ENCODE data around the gene ARHGAP26. TPM values are rescaled to one million over a fixed set of nuclear protein-coding genes. Genes with fewer than 3 reads are reported as not detected.

Gene ARHGAP26
- total and polyA plus RNA-seq, 4 experiments from 2014 or later, result 2.0 to 22.7 (median 17.3) TPM

GRCh38 chr5:142888469-142889085, 118.4 kb downstream of the ARHGAP26 start:
- intact Hi-C loops (cut with micrococcal nuclease), result loop anchor here (1.0 to 2.0 kb wide), 4 partner anchors 140 to 278 kb away; no protein-coding TSS in a partner anchor
- ChIA-PET POLR2A (ENCODE audit: partially characterized antibody) (interaction anchor here (0.7 to 1.9 kb wide), 3 partner anchors 139 to 176 kb away, joined by 3 to 5 read pairs (median 3); no protein-coding TSS in a partner anchor), CTCF (ENCODE audit: partially characterized antibody) (interaction anchor here (0.6 to 18.3 kb wide), 35 partner anchors 9 to 1299 kb away, joined by 3 to 354 read pairs (median 4); partner anchors contain the start of gene ARHGAP26)
- Mint-ChIP-seq H3K27ac (peak overlapping the region in 1 of 7 donors; percentile 39), H3K4me3 (no peak overlapping the region), H3K9me3 (no peaks in the 10 kb centered on the region), H3K4me1 (peaks cover 0 to 4% (median under 1%) of the 10 kb centered on the region in 4 donors), H3K36me3 (peaks cover 0 to 10% of the 10 kb centered on the region in 2 donors), H3K27me3 (no peaks in the 10 kb centered on the region)
- peak in 4 of 5 donors; percentile 13 to 26 (median 20) for DNase-seq
- H3K4me3 ChIP-seq (ENCODE audit: low read length in 2 of 2), result no peak overlapping the region
- no peaks in the 10 kb centered on the region for H3K36me3 ChIP-seq (ENCODE audit: insufficient read depth, low read length)
- H3K4me1 ChIP-seq (ENCODE audit: insufficient read depth, low read length), result no peaks in the 10 kb centered on the region
- H3K9me3 ChIP-seq (ENCODE audit: control insufficient read depth in 1 of 2, low read length in 2 of 2), result no peaks in the 10 kb centered on the region
- H3K27ac ChIP-seq (ENCODE audit: low read depth, low read length), result no peak overlapping the region
- H3K27me3 ChIP-seq (ENCODE audit: insufficient read depth, low read length), result no peaks in the 10 kb centered on the region

DNA sequence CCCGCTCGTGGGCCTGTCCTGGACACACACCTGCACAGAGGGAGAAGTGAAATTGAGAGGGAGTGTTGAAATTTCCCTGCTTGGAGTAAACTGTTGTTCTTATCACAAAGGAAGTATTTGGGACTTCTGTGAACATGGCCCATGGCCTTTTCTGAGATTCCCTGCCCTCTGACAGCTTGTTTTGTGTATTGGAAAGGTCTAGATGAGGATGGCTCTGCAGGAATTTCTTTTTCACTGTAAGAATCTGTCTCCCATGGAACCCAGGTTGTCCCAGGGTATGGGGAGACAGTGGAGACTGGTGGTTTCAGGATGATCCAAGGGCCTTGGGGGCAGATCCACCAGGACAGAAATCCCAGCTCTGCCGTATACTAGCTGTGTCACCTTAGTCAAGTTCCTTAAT, 121.8 kb downstream of the ARHGAP26 start:
- Mint-ChIP-seq H3K27me3 (no peaks in the 10 kb centered on the region), H3K9me3 (no peaks in the 10 kb centered on the region), H3K27ac (no peak overlapping the region), H3K4me1 (peaks cover 0 to 3% (median 0%) of the 10 kb centered on the region in 4 donors), H3K36me3 (peaks cover 10 to 14% of the 10 kb centered on the region in 2 donors), H3K4me3 (no peak overlapping the region)
- no peak for DNase-seq
- Histone ChIP-seq H3K36me3 (ENCODE audit: insufficient read depth, low read length) (no peaks in the 10 kb centered on the region), H3K9me3 (ENCODE audit: control insufficient read depth in 1 of 2, low read length in 2 of 2) (no peaks in the 10 kb centered on the region), H3K27me3 (ENCODE audit: insufficient read depth, low read length) (no peaks in the 10 kb centered on the region), H3K4me1 (ENCODE audit: insufficient read depth, low read length) (no peaks in the 10 kb centered on the region), H3K4me3 (ENCODE audit: low read length in 2 of 2) (no peak overlapping the region), H3K27ac (ENCODE audit: low read depth, low read length) (no peak overlapping the region)
- CTCF ChIA-PET (ENCODE audit: partially characterized antibody), result interaction anchor here (1.2 to 18.3 kb wide), 3 partner anchors 10 to 179 kb away, joined by 4 to 354 read pairs (median 11); no protein-coding TSS in a partner anchor
- intact Hi-C loops (cut with micrococcal nuclease), result no loop called here
- POLR2A ChIA-PET (ENCODE audit: partially characterized antibody), result interaction anchor here (1.1 kb wide), 1 partner anchor 122 kb away, joined by 3 read pairs; the partner anchor contains the start of gene ARHGAP26

GRCh38 chr5:142894315-142894714, 124.1 kb downstream of the ARHGAP26 start:
- Mint-ChIP-seq H3K4me1 (no peaks in the 10 kb centered on the region), H3K27ac (no peak overlapping the region)

DNA sequence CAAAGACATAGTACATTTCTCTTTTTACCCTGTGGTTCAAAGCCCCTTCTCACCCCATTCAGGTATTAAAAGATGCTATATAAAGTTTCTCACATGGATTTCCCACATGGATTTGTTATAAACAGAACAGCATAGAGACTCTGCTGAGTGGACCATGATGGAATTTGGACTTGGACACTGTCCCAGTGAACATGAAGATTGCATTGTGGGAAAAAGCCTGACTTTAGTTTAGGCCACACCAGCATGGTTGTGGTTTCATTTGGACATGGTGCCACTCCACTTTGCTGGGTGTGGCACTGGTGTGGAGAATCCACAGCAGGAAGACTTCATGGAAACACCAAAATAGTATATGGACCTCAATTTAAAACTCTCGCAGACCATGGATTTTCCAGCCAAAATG, 124.6 kb downstream of the ARHGAP26 start:
- POLR2A ChIA-PET (ENCODE audit: partially characterized antibody), result no interaction called here
- DNase-seq, result no peak

More at GRCh38 chr5:142894315-142894714, 124.1 kb downstream of the ARHGAP26 start:
- no peak overlapping the region for H3K27ac ChIP-seq (ENCODE audit: low read depth, low read length)
- DNase-seq, result no peak
- H3K36me3 ChIP-seq (ENCODE audit: insufficient read depth, low read length), result no peaks in the 10 kb centered on the region
- intact Hi-C loops (cut with micrococcal nuclease), result no loop called here
- no peaks in the 10 kb centered on the region for H3K9me3 Mint-ChIP-seq
- H3K4me1 ChIP-seq (ENCODE audit: insufficient read depth, low read length), result no peaks in the 10 kb centered on the region
- H3K9me3 ChIP-seq (ENCODE audit: control insufficient read depth in 1 of 2, low read length in 2 of 2), result no peaks in the 10 kb centered on the region
- CTCF ChIA-PET (ENCODE audit: partially characterized antibody), result no interaction called here
- no peaks in the 10 kb centered on the region for H3K27me3 Mint-ChIP-seq
- POLR2A ChIA-PET (ENCODE audit: partially characterized antibody), result no interaction called here
- no peaks in the 10 kb centered on the region for H3K27me3 ChIP-seq (ENCODE audit: insufficient read depth, low read length)
- no peak overlapping the region for H3K4me3 ChIP-seq (ENCODE audit: low read length in 2 of 2)
- H3K4me3 Mint-ChIP-seq, result no peak overlapping the region
- H3K36me3 Mint-ChIP-seq, result peaks cover 11 to 20% of the 10 kb centered on the region in 2 donors

DNA sequence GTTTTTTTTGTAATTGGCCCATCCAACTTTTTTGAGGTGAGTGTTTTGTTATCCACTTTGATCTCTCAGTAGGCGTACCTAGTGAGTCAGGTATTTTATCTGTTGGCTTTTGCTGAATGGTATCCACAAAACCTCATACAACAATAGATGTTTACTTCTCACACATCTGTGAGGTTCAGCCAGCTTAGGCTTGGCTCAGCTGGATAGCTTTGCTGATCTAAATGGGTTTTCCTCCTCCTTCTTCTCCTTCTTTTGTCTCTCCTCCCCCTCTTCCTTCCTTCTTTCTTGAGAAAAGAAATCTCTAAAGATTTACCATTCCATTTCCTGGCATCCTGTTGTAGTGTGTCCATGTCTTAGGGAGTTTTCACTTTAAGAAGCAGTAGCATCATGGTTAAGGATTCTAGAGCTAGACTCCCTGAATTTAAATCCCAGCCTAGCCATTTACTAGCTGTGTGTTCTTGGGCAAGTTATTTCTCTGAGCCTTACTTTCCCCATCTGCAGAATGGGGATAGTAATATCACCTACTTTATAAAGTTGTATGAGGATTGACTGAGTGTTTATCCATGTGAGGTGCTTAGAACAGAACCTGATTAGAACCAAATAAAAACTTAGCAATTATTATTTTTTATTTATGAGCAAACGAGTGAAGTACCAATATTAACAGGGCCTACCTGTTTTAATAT, 126.3 kb downstream of the ARHGAP26 start:
- Mint-ChIP-seq H3K4me1 (no peaks in the 10 kb centered on the region), H3K27me3 (no peaks in the 10 kb centered on the region), H3K36me3 (peaks cover 17 to 29% of the 10 kb centered on the region in 2 donors), H3K27ac (peak overlapping the region in 1 of 7 donors; percentile 71), H3K9me3 (no peaks in the 10 kb centered on the region), H3K4me3 (no peak overlapping the region)
- Histone ChIP-seq H3K4me1 (ENCODE audit: insufficient read depth, low read length) (no peaks in the 10 kb centered on the region), H3K27me3 (ENCODE audit: insufficient read depth, low read length) (no peaks in the 10 kb centered on the region), H3K27ac (ENCODE audit: low read depth, low read length) (no peak overlapping the region), H3K9me3 (ENCODE audit: control insufficient read depth in 1 of 2, low read length in 2 of 2) (no peaks in the 10 kb centered on the region), H3K4me3 (ENCODE audit: low read length in 2 of 2) (no peak overlapping the region), H3K36me3 (ENCODE audit: insufficient read depth, low read length) (no peaks in the 10 kb centered on the region)
- DNase-seq, result no peak
- intact Hi-C loops (cut with micrococcal nuclease), result no loop called here
- ChIA-PET CTCF (ENCODE audit: partially characterized antibody) (interaction anchor here (1.1 to 3.2 kb wide), 6 partner anchors 9 to 241 kb away, joined by 3 to 26 read pairs (median 4); no protein-coding TSS in a partner anchor), POLR2A (ENCODE audit: partially characterized antibody) (no interaction called here)

More for the DNA sequence above, 124.6 kb downstream of the ARHGAP26 start:
- no peak overlapping the region for H3K27ac ChIP-seq (ENCODE audit: low read depth, low read length)
- no peaks in the 10 kb centered on the region for H3K9me3 Mint-ChIP-seq
- intact Hi-C loops (cut with micrococcal nuclease), result no loop called here
- peaks cover 11 to 22% of the 10 kb centered on the region in 2 donors for H3K36me3 Mint-ChIP-seq
- no peak overlapping the region for H3K4me3 Mint-ChIP-seq
- H3K4me3 ChIP-seq (ENCODE audit: low read length in 2 of 2), result no peak overlapping the region
- CTCF ChIA-PET (ENCODE audit: partially characterized antibody), result no interaction called here
- H3K27ac Mint-ChIP-seq, result no peak overlapping the region
- H3K27me3 Mint-ChIP-seq, result no peaks in the 10 kb centered on the region
- H3K27me3 ChIP-seq (ENCODE audit: insufficient read depth, low read length), result no peaks in the 10 kb centered on the region
- H3K36me3 ChIP-seq (ENCODE audit: insufficient read depth, low read length), result no peaks in the 10 kb centered on the region
- H3K9me3 ChIP-seq (ENCODE audit: control insufficient read depth in 1 of 2, low read length in 2 of 2), result no peaks in the 10 kb centered on the region
- H3K4me1 Mint-ChIP-seq, result no peaks in the 10 kb centered on the region
- H3K4me1 ChIP-seq (ENCODE audit: insufficient read depth, low read length), result no peaks in the 10 kb centered on the region

DNA sequence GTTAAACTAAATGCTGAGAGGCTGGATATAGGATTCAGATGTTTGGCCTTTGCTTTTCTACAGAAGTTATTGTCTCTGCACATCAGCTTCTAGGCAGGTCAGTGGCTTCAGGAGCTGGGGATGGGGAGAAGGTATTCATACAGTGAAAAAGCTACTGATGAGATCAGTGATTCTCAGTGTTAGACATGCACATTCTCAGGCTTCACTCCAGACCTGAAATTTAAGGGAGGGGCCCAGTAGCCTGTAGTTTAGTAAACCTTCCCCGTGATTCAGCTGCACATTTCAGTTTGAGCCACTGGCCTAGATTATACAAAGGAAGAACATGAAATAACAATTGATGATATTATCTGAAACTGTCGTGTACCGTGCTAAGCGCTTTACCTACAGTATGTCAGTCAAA, 127.2 kb downstream of the ARHGAP26 start:
- Mint-ChIP-seq H3K4me3 (no peak overlapping the region), H3K27me3 (no peaks in the 10 kb centered on the region), H3K4me1 (no peaks in the 10 kb centered on the region), H3K27ac (peak overlapping the region in 1 of 7 donors; percentile 16), H3K9me3 (no peaks in the 10 kb centered on the region), H3K36me3 (peaks cover 21 to 36% of the 10 kb centered on the region in 2 donors)
- no peak overlapping the region for H3K27ac ChIP-seq (ENCODE audit: low read depth, low read length)
- no peaks in the 10 kb centered on the region for H3K4me1 ChIP-seq (ENCODE audit: insufficient read depth, low read length)
- intact Hi-C loops (cut with micrococcal nuclease), result no loop called here
- ChIA-PET POLR2A (ENCODE audit: partially characterized antibody) (no interaction called here), CTCF (ENCODE audit: partially characterized antibody) (interaction anchor here (1.1 to 3.2 kb wide), 6 partner anchors 9 to 241 kb away, joined by 3 to 26 read pairs (median 4); no protein-coding TSS in a partner anchor)
- H3K4me3 ChIP-seq (ENCODE audit: low read length in 2 of 2), result no peak overlapping the region
- H3K9me3 ChIP-seq (ENCODE audit: control insufficient read depth in 1 of 2, low read length in 2 of 2), result no peaks in the 10 kb centered on the region
- DNase-seq, result no peak
- no peaks in the 10 kb centered on the region for H3K36me3 ChIP-seq (ENCODE audit: insufficient read depth, low read length)
- H3K27me3 ChIP-seq (ENCODE audit: insufficient read depth, low read length), result no peaks in the 10 kb centered on the region

DNA sequence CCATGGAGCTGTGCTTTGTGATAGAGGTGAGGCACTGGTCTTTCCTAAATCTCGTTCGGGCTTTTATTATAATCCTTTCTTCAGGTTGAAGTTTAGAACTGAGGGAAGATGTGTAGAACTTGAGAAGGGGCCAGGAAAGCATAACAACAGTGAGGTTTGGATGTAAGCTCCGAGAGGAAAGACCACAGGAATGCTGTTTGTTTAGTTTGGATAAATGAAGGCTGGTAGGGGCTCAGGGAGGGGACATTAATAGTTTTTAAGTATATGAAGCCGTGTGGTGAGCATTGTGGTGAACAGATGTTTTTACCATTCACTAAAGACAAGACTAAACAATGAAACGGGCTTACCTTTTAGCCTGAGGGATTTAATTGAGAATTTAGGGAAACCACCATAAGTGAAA, 130.8 kb downstream of the ARHGAP26 start:
- Mint-ChIP-seq H3K9me3 (no peaks in the 10 kb centered on the region), H3K4me1 (no peaks in the 10 kb centered on the region), H3K27ac (no peak overlapping the region), H3K4me3 (no peak overlapping the region), H3K36me3 (peaks cover 36 to 55% of the 10 kb centered on the region in 2 donors), H3K27me3 (no peaks in the 10 kb centered on the region)
- no peak for DNase-seq
- H3K36me3 ChIP-seq (ENCODE audit: insufficient read depth, low read length), result peaks cover 6% of the 10 kb centered on the region
- no peaks in the 10 kb centered on the region for H3K27me3 ChIP-seq (ENCODE audit: insufficient read depth, low read length)
- no peaks in the 10 kb centered on the region for H3K9me3 ChIP-seq (ENCODE audit: control insufficient read depth in 1 of 2, low read length in 2 of 2)
- intact Hi-C loops (cut with micrococcal nuclease), result no loop called here
- ChIA-PET POLR2A (ENCODE audit: partially characterized antibody) (no interaction called here), CTCF (ENCODE audit: partially characterized antibody) (no interaction called here)
- no peak overlapping the region for H3K4me3 ChIP-seq (ENCODE audit: low read length in 2 of 2)
- no peak overlapping the region for H3K27ac ChIP-seq (ENCODE audit: low read depth, low read length)
- no peaks in the 10 kb centered on the region for H3K4me1 ChIP-seq (ENCODE audit: insufficient read depth, low read length)
